Fibroblast of upper back skin (primary cell): ENCODE data around the gene PPP2R5C.

ENCODE experiments used
- DNase-seq: peaks from one replicate; pipeline ENCODE4 v3.0.0-alpha.2; 2013

The PPP2R5C gene

DNA sequence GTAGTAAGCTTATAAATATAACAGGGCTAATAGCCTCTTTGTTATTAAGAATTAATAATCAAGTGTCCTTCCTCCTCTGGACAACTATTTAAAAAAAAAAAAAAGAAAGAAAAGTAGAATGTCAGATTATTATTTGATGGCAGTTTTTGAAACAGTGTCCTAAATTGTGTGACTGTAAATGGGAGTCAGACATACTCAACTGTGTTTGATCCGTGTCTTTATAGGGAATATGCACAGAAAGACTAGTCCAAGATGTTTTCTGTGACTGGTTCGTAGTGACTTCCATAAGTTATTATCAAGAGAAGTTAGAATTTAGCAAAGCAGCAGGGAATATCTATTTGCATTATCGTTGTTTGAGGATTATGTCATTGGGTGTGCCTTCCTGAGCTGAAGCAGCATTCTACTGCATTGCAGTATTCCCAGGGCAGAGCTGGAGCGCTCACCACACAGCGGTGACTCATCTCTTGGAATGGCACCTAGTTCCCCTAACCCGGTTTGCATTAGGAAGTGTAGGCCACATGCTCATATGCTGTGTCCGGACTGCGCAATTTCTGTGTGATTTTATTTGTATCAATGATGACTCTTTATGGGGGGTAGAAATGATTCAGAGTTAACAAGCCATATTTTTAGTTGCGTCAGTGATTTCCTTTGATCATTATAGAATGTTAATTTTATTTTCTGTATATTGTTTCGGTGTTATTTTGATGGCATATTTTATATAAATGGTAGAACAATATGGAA, 210.8 kb downstream of the PPP2R5C start:
- peak; percentile 100 for DNase-seq

DNA sequence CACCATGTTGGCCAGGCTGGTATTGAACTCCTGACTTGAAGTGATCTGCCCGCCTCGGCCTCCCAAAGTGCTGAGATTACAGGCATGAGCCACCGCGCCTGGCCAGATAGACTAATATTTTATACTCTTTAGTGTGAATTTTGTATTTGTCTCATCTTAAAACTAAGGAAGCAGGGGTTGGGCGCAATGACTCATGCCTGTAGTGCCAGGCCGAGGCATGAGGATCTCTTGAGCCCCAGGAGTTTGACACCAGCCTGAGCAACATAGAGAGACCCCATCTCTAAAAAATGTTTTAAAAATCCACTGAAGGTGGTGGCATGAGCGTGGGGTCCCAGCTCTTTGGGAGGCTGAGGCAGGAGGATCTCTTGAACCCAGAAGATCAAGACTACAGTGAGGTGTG, 211.8 kb downstream of the PPP2R5C start:
- no peak for DNase-seq

DNA sequence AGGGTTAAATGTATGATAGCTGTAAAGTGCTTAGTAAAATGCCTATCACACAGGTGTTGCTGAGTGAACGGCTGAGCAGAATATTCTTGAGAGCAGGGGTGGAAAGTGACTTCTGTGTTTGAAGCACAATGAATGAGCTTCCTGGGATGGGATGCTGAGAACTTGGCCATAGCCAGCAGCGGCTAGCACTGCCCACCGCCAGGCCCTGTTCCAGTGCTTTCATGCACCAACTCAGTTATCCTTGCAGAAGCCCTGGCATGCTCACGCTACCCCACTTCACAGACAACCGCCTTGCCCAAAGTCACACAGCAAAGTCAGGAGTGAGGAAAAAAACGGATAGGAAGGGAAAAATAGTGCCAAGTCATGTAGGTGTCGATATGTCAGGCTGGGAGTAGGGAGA, 213.7 kb downstream of the PPP2R5C start:
- DNase-seq = no peak
